Cardiac septum (tissue), 1 donor: Measurements from ENCODE around the gene NRL. TPM values are rescaled to one million over a fixed set of nuclear protein-coding genes. Genes with fewer than 3 reads are reported as not detected.

Experiments
- DNase-seq: peaks from one replicate; pipeline ENCODE4 v3.0.0-alpha.2; 2020; ENCODE audit warnings: low spot score
- intact Hi-C: fragments of 100-400 bp; cut with DNase I; formaldehyde crosslinking; loops from one replicate; pipeline ENCODE4 v1.14.0; 2022
- total RNA-seq: library from RNA; stranded (reverse); fragmentation: NEBNext Ultra II Directional; extraction: Animal tissue kit (Norgen Biotek cat#: 25700); gene quantifications from one replicate; pipeline ENCODE4 v1.2.1, GENCODE V29; 2021
- donor health status: DM: no; HTN: no; CAD: no.

The NRL gene
- total RNA-seq, 1 donor from 2014 or later: 2.4 TPM

DNA sequence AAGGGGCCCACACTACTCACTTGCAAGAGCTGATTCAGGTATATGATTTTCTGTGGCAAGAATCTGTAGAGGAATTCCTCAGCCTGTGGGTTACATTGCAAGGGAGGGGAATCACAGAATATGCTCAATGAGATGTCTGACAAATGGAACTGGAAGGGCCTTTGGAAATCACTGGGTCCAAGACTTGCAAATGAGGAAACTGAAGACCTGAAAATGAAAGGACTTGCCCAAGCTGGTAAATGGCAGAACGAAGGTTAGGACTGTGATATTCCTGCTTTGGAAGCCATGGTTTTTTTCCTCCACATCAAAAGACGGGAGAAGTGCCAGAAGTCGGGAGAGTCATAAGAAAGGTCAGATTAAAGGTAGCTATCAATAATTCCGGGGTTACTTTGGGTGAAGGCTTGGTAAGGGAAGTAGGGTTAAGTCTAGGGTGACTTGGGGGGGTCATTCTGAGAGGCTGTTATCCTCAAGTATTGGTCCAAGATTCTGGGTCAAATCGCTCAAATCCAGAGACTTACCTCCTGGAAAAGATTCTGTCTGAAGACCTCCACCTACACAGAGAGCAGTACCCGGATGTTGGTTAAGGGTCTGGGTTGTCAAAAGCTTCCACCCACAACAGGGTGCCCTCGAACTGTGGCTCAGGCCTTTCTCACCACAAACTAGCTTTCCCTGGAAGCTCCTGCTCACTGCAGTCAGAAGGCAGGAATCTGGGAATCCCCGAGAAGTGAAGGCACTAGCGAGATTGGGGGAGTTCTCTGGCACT lies 31.1 kb upstream of the NRL start:
- intact Hi-C loops: no loop called here

GRCh38 chr14:24145219-24145618 lies 30.5 kb upstream of the NRL start:
- intact Hi-C loops: no loop called here
- no peak for DNase-seq

More for the DNA sequence above, 31.1 kb upstream of the NRL start:
- no peak for DNase-seq

GRCh38 chr14:24144451-24144850 lies 29.7 kb upstream of the NRL start:
- DNase-seq: no peak
- intact Hi-C loops: loop anchor here (5.0 kb wide), 1 partner anchor 53 kb away; the partner anchor contains the start of gene TM9SF1

- no peak for DNase-seq
- intact Hi-C loops: loop anchor here (5.0 kb wide), 1 partner anchor 54 kb away; the partner anchor contains the start of gene TM9SF1
These were observed 28.8 kb upstream of the NRL start for GRCh38 chr14:24143511-24143910.

GRCh38 chr14:24141097-24141880 lies 26.5 kb upstream of the NRL start, which contains the start of gene EMC9:
Gene EMC9, minus strand, starts transcription at chr14:24141591. Its CDS starts 287 bp downstream, at chr14:24141304.
- intact Hi-C loops: loop anchor here (2.0 to 5.0 kb wide), 2 partner anchors 26 to 56 kb away; partner anchors contain the start of genes DCAF11, NRL and TM9SF1
- peak; percentile 100 for DNase-seq

GRCh38 chr14:24139272-24139934 lies 24.7 kb upstream of the NRL start:
- DNase-seq: no peak
- intact Hi-C loops: no loop called here

GRCh38 chr14:24138396-24139271 lies 23.9 kb upstream of the NRL start:
- DNase-seq: no peak
- intact Hi-C loops: no loop called here

GRCh38 chr14:24137529-24138395 lies 23.0 kb upstream of the NRL start:
- DNase-seq: no peak
- intact Hi-C loops: loop anchor here (2.0 kb wide), 1 partner anchor 23 kb away; the partner anchor contains the start of gene IRF9

GRCh38 chr14:24136684-24137528 lies 22.2 kb upstream of the NRL start:
- intact Hi-C loops: loop anchor here (2.0 kb wide), 1 partner anchor 24 kb away; the partner anchor contains the start of gene IRF9
- DNase-seq: no peak

GRCh38 chr14:24135834-24136683 lies 21.3 kb upstream of the NRL start, which contains the start of gene PSME1:
Gene PSME1, plus strand, starts transcription at chr14:24136194. Its CDS starts 69 bp downstream, at chr14:24136263.
- DNase-seq: peak; percentile 98
- intact Hi-C loops: loop anchor here (2.0 kb wide), 1 partner anchor 25 kb away; the partner anchor contains the start of gene IRF9

GRCh38 chr14:24135584-24135833 lies 20.8 kb upstream of the NRL start:
- no peak for DNase-seq
- intact Hi-C loops: no loop called here

DNA sequence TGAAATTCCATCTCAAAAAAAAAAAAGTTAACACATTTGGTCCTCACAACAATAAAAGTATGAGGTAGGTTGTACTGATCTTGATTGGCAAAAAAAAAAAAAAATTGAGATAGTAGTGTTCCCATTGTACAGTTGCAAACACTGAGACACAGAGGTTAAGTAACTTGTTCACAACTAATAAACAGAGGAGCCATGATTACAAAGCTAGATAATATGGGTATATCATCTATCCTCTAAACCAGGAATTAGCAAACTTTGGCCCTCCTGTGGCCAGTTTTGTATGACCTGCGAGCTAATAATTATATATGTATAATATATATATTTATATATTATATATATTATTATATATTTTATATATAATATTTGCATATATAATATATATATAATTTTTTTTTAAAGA lies 19.0 kb upstream of the NRL start:
- no peak for DNase-seq
- intact Hi-C loops: no loop called here

DNA sequence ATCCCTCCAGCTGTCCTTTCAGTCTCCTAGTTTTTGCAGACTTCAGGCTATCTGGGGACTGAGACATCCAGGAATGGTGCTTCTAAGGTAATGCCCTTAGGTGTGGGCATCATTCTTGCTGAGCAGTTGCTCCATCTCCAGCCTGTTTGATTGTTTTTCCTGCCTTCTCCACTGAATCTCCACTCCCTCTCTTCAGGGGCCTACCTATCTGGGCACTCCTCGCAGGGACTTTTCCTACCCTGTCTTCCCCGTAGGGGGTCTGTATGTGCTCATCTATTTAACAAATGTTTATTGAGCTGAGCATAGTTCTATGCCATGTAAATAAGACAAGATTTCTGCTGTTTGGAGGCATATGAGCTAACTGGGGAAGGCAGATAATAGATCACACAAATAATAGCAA lies 18.2 kb upstream of the NRL start:
- intact Hi-C loops: no loop called here
- DNase-seq: no peak

DNA sequence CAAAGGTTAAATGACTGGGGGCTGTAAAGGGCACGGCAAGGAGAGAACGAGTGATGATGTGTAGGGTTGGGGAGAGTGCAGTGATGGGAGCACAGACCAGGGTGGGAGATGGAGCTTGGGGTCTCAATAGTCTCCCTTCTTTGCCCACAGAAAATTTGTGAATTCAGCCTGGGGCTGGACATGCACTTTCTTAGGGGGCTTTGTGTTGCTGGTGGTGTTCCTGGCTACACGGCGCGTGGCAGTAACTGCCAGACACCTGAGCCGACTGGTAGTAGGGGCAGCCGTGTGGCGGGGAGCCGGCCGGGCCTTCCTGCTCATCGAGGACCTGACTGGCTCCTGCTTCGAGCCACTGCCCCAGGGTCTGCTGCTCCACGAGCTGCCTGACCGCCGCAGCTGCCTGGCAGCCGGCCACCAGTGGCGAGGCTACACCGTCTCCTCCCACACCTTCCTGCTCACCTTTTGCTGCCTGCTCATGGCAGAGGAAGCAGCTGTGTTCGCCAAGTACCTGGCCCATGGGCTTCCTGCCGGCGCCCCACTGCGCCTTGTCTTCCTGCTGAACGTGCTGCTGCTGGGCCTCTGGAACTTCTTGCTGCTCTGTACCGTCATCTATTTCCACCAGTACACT lies 17.4 kb upstream of the NRL start:
- DNase-seq: no peak
- intact Hi-C loops: no loop called here

DNA sequence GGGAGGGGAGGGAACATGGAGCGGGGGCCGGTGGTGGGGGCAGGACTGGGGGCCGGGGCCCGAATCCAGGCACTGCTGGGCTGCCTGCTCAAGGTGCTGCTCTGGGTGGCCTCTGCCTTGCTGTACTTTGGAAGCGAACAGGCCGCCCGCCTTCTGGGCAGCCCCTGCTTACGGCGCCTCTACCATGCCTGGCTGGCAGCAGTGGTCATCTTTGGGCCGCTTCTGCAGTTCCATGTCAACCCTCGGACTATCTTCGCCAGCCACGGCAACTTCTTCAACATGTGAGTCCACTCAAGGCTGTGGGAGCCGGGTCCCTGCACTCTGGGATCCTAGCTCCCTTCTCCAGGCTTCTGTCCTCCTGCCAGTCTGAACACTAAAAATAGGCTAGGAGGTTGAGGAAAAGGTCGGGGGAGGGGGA lies 16.8 kb upstream of the NRL start:
- DNase-seq: no peak
- intact Hi-C loops: no loop called here
